K562 (cell line): ENCODE results near the gene PTPN1. TPM values are rescaled to one million over a fixed set of nuclear protein-coding genes. Genes with fewer than 3 reads are reported as not detected.

Experiments used
- ATAC-seq: fragments of 200-7000 bp; cut with Tn5 transposase; 3 replicates; pipeline ENCODE4 v1.9.1; 2020; ENCODE audit warnings: moderate library complexity
- BruUV-seq: library from RNA; stranded (reverse); fragments of 400-500 nt; replicated peaks from 2 replicates; lab custom pipeline; 2021; lab: Mats Ljungman, UMichigan
- CTCF ChIA-PET: fragments of 300-600 bp; formaldehyde crosslinking; extraction: SDS; loops from one replicate; lab custom pipeline; 2021; ENCODE audit warnings: low intra/inter-chr PET ratio; lab: Yijun Ruan, JAX
- POLR2A ChIA-PET: fragments of 300-600, 350-650 bp; sonication (Branson Sonifier 250); formaldehyde crosslinking; extraction: SDS; loops from one replicate; lab custom pipeline; 2021; ENCODE audit warnings: antibody characterized with exemption, inconsistent platforms; lab: Yijun Ruan, JAX
- DNase-seq, 4 experiments: peaks; one replicate each; pipeline versions ENCODE4 v3.0.0 to v3.0.0-alpha.2; 2011 to 2018; ENCODE audit warnings: low spot score in 3 of 4, mixed read lengths in 3 of 4; ENCODE audit errors: extremely low read depth in 1 of 4
- FAIRE-seq: peaks from 2 replicates; lab custom pipeline; 2011; peaks lifted over from hg19 to GRCh38; lab: Jason Lieb, UNC
- H2AFZ ChIP-seq: 2 replicates; pipeline ENCODE4 v1.6.0; 2011; ENCODE audit warnings: low read depth, low read length, control low read depth, inconsistent platforms
- H3K27ac ChIP-seq: fragments of 200-600 bp; 3 replicates; pipeline ENCODE4 v1.8.0; 2011; ENCODE audit warnings: low read depth, mild to moderate bottlenecking, control low read depth, inconsistent platforms, low read length, moderate library complexity, mixed read lengths; ENCODE audit errors: extremely low read depth
- H3K27me3 ChIP-seq, 2 experiments: fragments of 300-600 bp in 1 of 2; 2 replicates in 1 of 2; 3 replicates in 1 of 2; pipeline versions ENCODE4 v1.6.0 to v1.8.0; 2011; ENCODE audit warnings: inconsistent platforms in 2 of 2, low read length in 2 of 2, mild to moderate bottlenecking in 1 of 2, mixed read lengths in 1 of 2, moderate library complexity in 1 of 2; ENCODE audit not compliant: control insufficient read depth in 2 of 2, insufficient read depth in 2 of 2
- H3K36me3 ChIP-seq: fragments of 300-600 bp; 3 replicates; pipeline ENCODE4 v1.8.0; 2011; ENCODE audit warnings: mild to moderate bottlenecking, low read length, inconsistent platforms; ENCODE audit not compliant: control insufficient read depth, insufficient read depth
- H3K4me1 ChIP-seq, 2 experiments: fragments of 200-600 bp in 1 of 2; replicated peaks in 1 of 2; 2 replicates in 1 of 2; 3 replicates in 1 of 2; pipeline versions ENCODE4 v1.5.1 to v1.8.0; 2011; ENCODE audit warnings: inconsistent platforms in 2 of 2, low read length in 2 of 2, mild to moderate bottlenecking in 1 of 2, mixed read lengths in 1 of 2, moderate library complexity in 1 of 2; ENCODE audit not compliant: control insufficient read depth in 2 of 2, insufficient read depth in 2 of 2
- H3K4me2 ChIP-seq: 2 replicates; pipeline ENCODE4 v1.6.1; 2011; ENCODE audit warnings: low read length, control low read depth, inconsistent platforms, mixed read lengths; ENCODE audit not compliant: insufficient read depth
- H3K4me3 ChIP-seq: fragments of 200-600 bp; sonication (generic), shearing (Covaris generic); 2 replicates; pipeline ENCODE4 v1.5.1; 2016; ENCODE audit warnings: control low read depth, inconsistent platforms
- H3K79me2 ChIP-seq: fragments of 200-600 bp; 3 replicates; pipeline ENCODE4 v1.8.0; 2011; ENCODE audit warnings: low read length, inconsistent platforms; ENCODE audit not compliant: control insufficient read depth, insufficient read depth
- H3K9ac ChIP-seq, 2 experiments: 2 replicates each; pipeline versions ENCODE4 v1.6.0 to v1.6.1; 2011; ENCODE audit warnings: low read depth in 2 of 2, low read length in 2 of 2, control low read depth in 1 of 2, inconsistent platforms in 1 of 2, mild to moderate bottlenecking in 1 of 2, mixed read lengths in 1 of 2; ENCODE audit not compliant: insufficient read depth in 1 of 2
- H3K9me1 ChIP-seq: one replicate; pipeline ENCODE4 v1.6.0; 2011; ENCODE audit warnings: inconsistent platforms, mild to moderate bottlenecking, low read length, moderate library complexity; ENCODE audit not compliant: control insufficient read depth, insufficient read depth
- H3K9me3 ChIP-seq: replicated peaks from 2 replicates; pipeline ENCODE4 v1.5.1; 2011; ENCODE audit warnings: low read depth, low read length, inconsistent platforms; ENCODE audit not compliant: control insufficient read depth, insufficient read depth
- H4K20me1 ChIP-seq: replicated peaks from 2 replicates; pipeline ENCODE4 v1.6.1; 2011; ENCODE audit warnings: low read length, inconsistent platforms, mixed read lengths; ENCODE audit not compliant: control insufficient read depth, insufficient read depth
- CEBPB ChIP-seq: fragments of 450-650 bp; IDR thresholded peaks from 2 replicates; pipeline ENCODE4 v1.6.1; 2016; ENCODE audit warnings: missing genetic modification characterization, missing compliant biosample characterization
- HMBOX1 ChIP-seq: sonication (generic); IDR thresholded peaks from 2 replicates; pipeline ENCODE4 v1.6.1; 2016
- NCOA2 ChIP-seq, 2 experiments: fragments of 450-650 bp; IDR thresholded peaks; 2 replicates each; pipeline ENCODE4 v1.6.1; 2018; ENCODE audit warnings: mild to moderate bottlenecking in 2 of 2, moderate library complexity in 1 of 2; ENCODE audit not compliant: partially characterized antibody in 2 of 2
- NFYB ChIP-seq: IDR thresholded peaks from 2 replicates; pipeline ENCODE4 v1.6.1; 2011; ENCODE audit warnings: mild to moderate bottlenecking, moderate library complexity; ENCODE audit not compliant: insufficient read length; ENCODE audit errors: extremely low read depth
- RBM14 ChIP-seq: fragments of 200-400 bp; formaldehyde crosslinking; IDR thresholded peaks from 2 replicates; pipeline ENCODE4 v1.6.1; 2018; ENCODE audit warnings: low read depth, mild to moderate bottlenecking, low read length, moderate library complexity, borderline replicate concordance; ENCODE audit not compliant: insufficient read depth
- SIN3A ChIP-seq, 2 experiments: fragments of 150-350 bp in 1 of 2; IDR thresholded peaks; 2 replicates each; pipeline ENCODE4 v1.6.1; 2011 to 2016; ENCODE audit warnings: borderline replicate concordance in 2 of 2, low read depth in 2 of 2, low read length in 2 of 2, mild to moderate bottlenecking in 2 of 2, moderate library complexity in 2 of 2; ENCODE audit not compliant: control insufficient read depth in 1 of 2
- SP1 ChIP-seq: sonication (generic); formaldehyde crosslinking; IDR thresholded peaks from 2 replicates; pipeline ENCODE4 v1.8.1; 2022; ENCODE audit warnings: mild to moderate bottlenecking, missing genetic modification reagents
- SUPT5H ChIP-seq: fragments of 450-650 bp; IDR thresholded peaks from 2 replicates; pipeline ENCODE4 v1.6.1; 2016
- TEAD2 ChIP-seq: fragments of 450-650 bp; IDR thresholded peaks from 2 replicates; pipeline ENCODE4 v1.6.1; 2016; ENCODE audit warnings: missing genetic modification characterization, control low read depth, missing compliant biosample characterization
- TFAP4 ChIP-seq: sonication (generic); formaldehyde crosslinking; IDR thresholded peaks from 2 replicates; pipeline ENCODE4 v1.8.0; 2022; ENCODE audit warnings: missing genetic modification reagents, mild to moderate bottlenecking, moderate library complexity, borderline replicate concordance
- ZNF764 ChIP-seq: fragments of 250-450 bp; sonication (Bioruptor Pico); IDR thresholded peaks from 2 replicates; pipeline ENCODE4 v1.4.0; 2020; ENCODE audit warnings: low read depth, mild to moderate bottlenecking, moderate library complexity
- WGBS: fragments of 100-300 bp; shearing (Covaris generic); methylation state at CpG from one replicate; pipeline ENCODE4 v1.1.6; 2016; ENCODE audit warnings: low coverage, mixed read lengths; ENCODE audit not compliant: insufficient coverage; ENCODE audit errors: missing lambda C conversion rate; 5-methylcytosine and 5-hydroxymethylcytosine counted together
- in situ Hi-C: fragments of 300-500 bp; cut with MboI; formaldehyde crosslinking; loops from 4 replicates; pipeline ENCODE4 v1.15.0; 2018; ENCODE audit warnings: inconsistent platforms, mixed read lengths
- intact Hi-C: fragments of 100-400 bp; cut with micrococcal nuclease; formaldehyde crosslinking; loops from 2 replicates; pipeline ENCODE4 v1.14.2; 2022
- polyA plus RNA-seq, 8 experiments: library from polyadenylated mRNA; depleted of rRNA in 4 of 8; stranded (reverse) in 5 of 8; unstranded in 3 of 8; fragments of >200 nt; fragmentation: Nextera tagmentation in 2 of 8; fragmentation: Illumina TruSeq in 1 of 8; extraction: Ambion mirVana in 2 of 8; extraction: Trizol in 1 of 8; gene quantifications; 2 replicates each; pipeline versions ENCODE4 v1.2.1 to v1.2.3, GENCODE V29; 2011 to 2014; ENCODE audit warnings: inconsistent platforms in 1 of 8, missing spikeins in 1 of 8
- total RNA-seq, 7 experiments: library from RNA; depleted of rRNA in 6 of 7; stranded (reverse); fragments of >200 nt in 6 of 7; fragmentation: Illumina TruSeq in 2 of 7; extraction: Trizol in 2 of 7; gene quantifications; 2 replicates each; pipeline versions ENCODE4 v1.2.1 to v1.2.3, GENCODE V29; 2011 to 2021; ENCODE audit warnings: low replicate concordance in 1 of 7

The PTPN1 gene
- total and polyA plus RNA-seq, 9 of the 15 experiments (the other 6 are each of a cell fraction or from before 2014, with no cell fraction given) = 11.0 to 85.3 (median 54.0) TPM

DNA sequence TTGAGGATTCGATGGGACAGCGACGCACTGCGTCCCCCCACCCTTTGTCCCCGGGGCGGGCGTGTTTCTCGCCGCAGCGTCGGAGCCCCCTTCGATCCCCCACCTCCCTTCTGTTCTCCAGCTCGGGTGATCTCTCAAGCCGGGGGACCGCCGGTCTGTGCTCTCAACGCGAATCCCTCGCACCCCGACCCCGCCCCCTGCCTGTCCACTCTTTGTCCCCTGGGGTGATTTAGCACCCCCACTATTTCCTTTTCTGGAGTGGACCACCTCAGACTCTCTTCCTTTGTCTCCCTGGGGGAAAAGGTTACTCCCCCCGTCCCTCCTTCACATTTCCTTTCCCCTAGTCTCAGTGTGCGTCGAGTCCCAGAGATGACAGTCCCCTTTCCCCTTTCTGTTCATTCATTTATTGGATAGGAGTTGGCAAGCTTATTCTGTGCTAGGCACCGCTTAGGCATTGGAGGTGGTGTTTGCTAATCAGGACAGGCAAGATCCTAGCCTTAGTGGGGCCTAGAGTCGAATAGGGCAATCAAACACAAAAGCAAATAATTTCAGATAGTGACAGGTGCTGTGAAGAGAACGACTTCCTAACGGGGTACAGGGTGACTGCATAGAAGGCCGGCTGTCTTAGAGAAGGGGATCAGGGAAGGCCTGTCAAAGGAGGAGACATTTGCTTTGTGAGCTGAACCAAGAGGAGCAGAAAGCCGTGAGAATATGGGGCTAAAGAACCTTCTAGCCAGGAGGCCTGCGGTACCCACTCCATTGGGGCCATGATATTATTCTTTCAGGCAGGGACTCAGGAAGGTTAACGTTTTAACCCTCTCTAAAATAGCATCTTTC, 741 bp downstream of the PTPN1 start (continued):
- TF ChIP-seq TFAP4 (CRISPR knock-in tag) (no peak; the same call in 1 of the 2 replicates), ZNF764 (CRISPR knock-in tag) (no peak), RBM14 (no peak), NFYB (no peak), SP1 (CRISPR knock-in tag) (no peak)

DNA sequence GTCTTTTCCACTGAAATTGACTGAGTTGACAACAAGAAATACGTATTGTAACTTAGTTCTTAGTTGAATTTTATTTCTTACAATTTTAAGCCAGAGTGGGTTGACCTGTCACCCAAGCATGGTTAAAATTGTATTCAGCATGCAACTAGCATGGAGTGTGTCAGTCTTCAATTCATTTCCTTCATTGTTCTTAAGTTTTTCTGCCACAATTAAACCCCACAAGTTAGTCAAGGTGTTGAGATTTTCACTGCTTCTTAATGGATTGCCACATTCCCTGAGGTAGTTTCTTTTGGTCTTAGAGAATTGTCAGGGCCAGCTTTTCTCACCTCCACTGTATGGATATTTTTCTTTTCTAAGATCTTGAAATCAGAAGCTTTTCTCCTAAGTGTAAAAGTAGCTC, 2.1 kb downstream of the PTPN1 start:
- Histone ChIP-seq H2AFZ (no peak overlapping the region), H3K9me1 (no peaks in the 10 kb centered on the region), H3K4me2 (peak overlapping the region; percentile 91), H3K36me3 (peaks cover 15% of the 10 kb centered on the region; the same call in 2 of the 3 replicates), H3K9me3 (no peaks in the 10 kb centered on the region), H3K4me3 (peak overlapping the region; percentile 64), H3K27me3 (no peaks in the 10 kb centered on the region), H3K27ac (peak overlapping the region; percentile 45), H3K9ac (peak overlapping the region; percentile 33 to 80; a peak in 3 of 4 replicates), H4K20me1 (peaks cover 10% of the 10 kb centered on the region), H3K79me2 (peaks cover 75% of the 10 kb centered on the region), H3K4me1 (peaks cover 19 to 34% of the 10 kb centered on the region in 2 experiments; a peak in 4 of 5 replicates)
- CTCF ChIA-PET = no interaction called here
- in situ Hi-C loops (no loop called here), intact Hi-C loops (loop anchor here (2.0 to 5.0 kb wide), 3 partner anchors 35 to 58 kb away; no protein-coding TSS in a partner anchor)
- WGBS = 0% methylated on average over 1 of the region's 1 CpG
- FAIRE-seq (no peak), ATAC-seq (no peak), DNase-seq (no peak)
- BruUV-seq = no TSS peak
- POLR2A ChIA-PET = interaction anchor here (0.7 to 6.6 kb wide), 10 partner anchors 9 to 227 kb away, joined by 3 to 63 read pairs (median 4); no protein-coding TSS in a partner anchor
- peak in 1 of 2 experiments; percentile 17; a peak in 1 of 4 replicates for TF ChIP-seq SIN3A (IDR thresholded peaks at IDR 0.05; ENCODE audit: borderline replicate concordance in 2 of 2, control insufficient read depth in 1 of 2, low read depth in 2 of 2, low read length in 2 of 2)
- TF ChIP-seq TEAD2 (tag) = no peak
- no peak for TF ChIP-seq NCOA2 (IDR thresholded peaks at IDR 0.05; ENCODE audit: partially characterized antibody in 2 of 2)
- TF ChIP-seq SUPT5H = no peak
- TF ChIP-seq HMBOX1 = peak; percentile 72
- TF ChIP-seq CEBPB (tag) = 0 out of 2 replicates have a peak, but pooled peaks have one; percentile 8
